Cardiac muscle cell (in vitro differentiated cells and primary cell): ENCODE data around the gene ARHGAP35. TPM values are rescaled to one million over a fixed set of nuclear protein-coding genes. Genes with fewer than 3 reads are reported as not detected.

Experiments
- DNase-seq, 2 donors: peaks; one replicate each; pipeline versions ENCODE4 v3.0.0 to v3.0.0-alpha.2; 2010 to 2017; ENCODE audit warnings: low read depth in 1 of 2, low spot score in 1 of 2
- H3K27ac ChIP-seq: fragments of 200-600 bp; sonication (generic); 2 replicates; pipeline ENCODE4 v1.5.1; 2016
- H3K27me3 ChIP-seq: fragments of 200-600 bp; sonication (generic); 2 replicates; pipeline ENCODE4 v1.6.0; 2016; ENCODE audit warnings: control low read depth
- H3K36me3 ChIP-seq: fragments of 200-600 bp; sonication (generic); 2 replicates; pipeline ENCODE4 v1.5.1; 2016; ENCODE audit warnings: control low read depth
- H3K4me1 ChIP-seq: fragments of 200-600 bp; sonication (generic); 2 replicates; pipeline ENCODE4 v1.8.1; 2017; ENCODE audit warnings: low read depth, mild to moderate bottlenecking, mixed run types
- H3K4me3 ChIP-seq: fragments of 200-600 bp; sonication (generic); 2 replicates; pipeline ENCODE4 v1.5.1; 2016; ENCODE audit warnings: mild to moderate bottlenecking
- H3K9me3 ChIP-seq: fragments of 200-600 bp; sonication (generic); 2 replicates; pipeline ENCODE4 v1.5.1; 2017; ENCODE audit warnings: low read depth, mild to moderate bottlenecking, control low read depth
- polyA plus RNA-seq: library from polyadenylated mRNA; unstranded; fragments of >200 nt; fragmentation: Nextera tagmentation; extraction: Ambion mirVana; gene quantifications from 2 replicates; pipeline ENCODE4 v1.2.1, GENCODE V29; 2016
- total RNA-seq: library from RNA; depleted of rRNA; stranded (reverse); fragments of >200 nt; gene quantifications from 2 replicates; pipeline ENCODE4 v1.2.3, GENCODE V29; 2016
- TF ChIP-seq, protein P1 (sequence below): IDR thresholded peaks from 2 replicates; pipeline ENCODE4 v1.5.1; 2012; ENCODE audit warnings: low read depth, mild to moderate bottlenecking, low read length

Gene ARHGAP35
- total and polyA plus RNA-seq, 2 experiments from 2014 or later: 15.9 to 36.9 TPM

DNA sequence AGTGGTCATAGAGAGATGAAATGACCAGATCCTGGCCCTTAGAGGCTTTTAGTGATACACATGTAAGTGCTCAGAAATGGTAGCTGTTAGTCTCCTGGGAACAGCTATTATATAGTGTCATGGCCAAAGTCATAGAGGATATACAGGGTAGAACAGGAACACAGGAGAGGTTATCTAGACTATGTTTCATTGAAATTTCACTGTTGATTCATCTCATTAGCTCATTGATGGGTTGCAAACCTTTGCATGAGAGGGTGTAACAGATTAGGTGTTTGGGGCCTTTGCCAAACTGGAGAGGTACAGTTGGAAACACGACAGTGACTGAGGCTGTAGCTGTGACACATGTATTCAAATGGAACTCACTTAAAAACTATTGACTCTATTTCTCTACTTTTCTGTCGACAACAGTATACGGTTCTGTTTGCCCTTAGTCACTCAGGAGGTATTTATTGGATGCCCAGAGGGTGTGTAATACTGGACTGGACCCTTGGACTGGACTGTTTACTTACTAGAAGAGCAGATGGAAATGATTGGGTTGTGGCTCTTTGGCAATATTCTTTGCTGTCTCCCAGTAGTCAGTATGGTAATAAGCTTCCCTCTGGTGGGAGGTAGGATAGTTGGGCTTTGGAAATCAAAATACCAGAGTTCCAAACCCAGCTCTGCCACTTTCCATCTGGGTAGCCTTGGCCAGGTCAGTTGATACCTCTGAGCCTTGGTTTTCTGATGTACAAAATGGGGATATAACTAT lies 29.8 kb downstream of the ARHGAP35 start:
- no peaks in the 10 kb centered on the region for H3K27me3 ChIP-seq
- H3K9me3 ChIP-seq: no peaks in the 10 kb centered on the region
- TF ChIP-seq, protein P1, sequence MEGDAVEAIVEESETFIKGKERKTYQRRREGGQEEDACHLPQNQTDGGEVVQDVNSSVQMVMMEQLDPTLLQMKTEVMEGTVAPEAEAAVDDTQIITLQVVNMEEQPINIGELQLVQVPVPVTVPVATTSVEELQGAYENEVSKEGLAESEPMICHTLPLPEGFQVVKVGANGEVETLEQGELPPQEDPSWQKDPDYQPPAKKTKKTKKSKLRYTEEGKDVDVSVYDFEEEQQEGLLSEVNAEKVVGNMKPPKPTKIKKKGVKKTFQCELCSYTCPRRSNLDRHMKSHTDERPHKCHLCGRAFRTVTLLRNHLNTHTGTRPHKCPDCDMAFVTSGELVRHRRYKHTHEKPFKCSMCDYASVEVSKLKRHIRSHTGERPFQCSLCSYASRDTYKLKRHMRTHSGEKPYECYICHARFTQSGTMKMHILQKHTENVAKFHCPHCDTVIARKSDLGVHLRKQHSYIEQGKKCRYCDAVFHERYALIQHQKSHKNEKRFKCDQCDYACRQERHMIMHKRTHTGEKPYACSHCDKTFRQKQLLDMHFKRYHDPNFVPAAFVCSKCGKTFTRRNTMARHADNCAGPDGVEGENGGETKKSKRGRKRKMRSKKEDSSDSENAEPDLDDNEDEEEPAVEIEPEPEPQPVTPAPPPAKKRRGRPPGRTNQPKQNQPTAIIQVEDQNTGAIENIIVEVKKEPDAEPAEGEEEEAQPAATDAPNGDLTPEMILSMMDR: no peak
- no peaks in the 10 kb centered on the region for H3K36me3 ChIP-seq
- DNase-seq: peak in 1 of 2 donors; percentile 53
- peak overlapping the region; percentile 46 for H3K27ac ChIP-seq
- no peaks in the 10 kb centered on the region for H3K4me1 ChIP-seq
- no peak overlapping the region for H3K4me3 ChIP-seq

DNA sequence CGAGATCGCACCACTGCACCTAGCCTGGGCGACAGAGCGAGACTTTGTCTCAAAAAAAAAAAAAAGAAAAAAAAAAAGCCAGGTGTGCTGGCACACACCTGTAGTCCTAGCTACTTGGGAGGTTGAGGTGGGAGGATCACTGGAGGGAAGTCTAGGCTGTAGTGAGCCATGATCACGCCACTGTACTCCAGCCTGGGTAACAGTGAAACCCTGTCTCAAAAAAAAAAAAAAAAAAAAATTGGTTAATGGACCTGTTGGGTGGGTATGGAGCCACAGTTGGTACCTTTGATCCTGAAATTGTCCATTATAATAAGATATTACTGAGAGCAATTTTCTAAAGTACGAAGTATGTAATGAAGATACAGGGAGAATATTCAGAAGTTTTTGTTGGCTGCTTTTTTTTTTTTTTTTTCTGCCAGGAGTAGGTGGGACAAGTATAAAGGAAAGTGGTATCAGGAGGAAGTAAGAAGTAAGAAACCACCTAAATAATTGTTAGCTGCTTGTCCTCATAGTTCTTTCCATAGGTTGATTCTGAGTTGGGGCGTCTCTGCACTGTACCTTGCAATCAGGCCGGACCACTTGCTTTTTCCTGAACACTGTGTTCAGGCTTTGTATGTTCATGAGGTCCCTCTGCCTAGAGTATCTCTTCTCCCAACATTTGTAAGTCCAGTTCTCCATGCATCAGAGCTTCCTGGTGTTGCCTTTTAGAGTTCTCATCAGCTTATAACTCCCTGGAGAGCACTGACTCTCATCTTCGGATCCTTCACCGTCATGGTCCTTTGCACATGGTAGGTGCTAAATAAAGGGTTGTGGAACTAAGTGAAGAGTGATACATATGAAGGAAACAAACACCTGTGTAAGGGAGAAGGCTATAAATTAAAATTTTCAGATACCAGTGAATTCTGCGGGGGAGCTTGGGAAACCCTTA lies 31.7 kb downstream of the ARHGAP35 start:
- H3K36me3 ChIP-seq: no peaks in the 10 kb centered on the region
- no peak for DNase-seq
- no peaks in the 10 kb centered on the region for H3K9me3 ChIP-seq
- no peaks in the 10 kb centered on the region for H3K4me1 ChIP-seq
- H3K4me3 ChIP-seq: no peak overlapping the region
- H3K27me3 ChIP-seq: no peaks in the 10 kb centered on the region
- TF ChIP-seq, protein P1: no peak
- no peak overlapping the region for H3K27ac ChIP-seq

DNA sequence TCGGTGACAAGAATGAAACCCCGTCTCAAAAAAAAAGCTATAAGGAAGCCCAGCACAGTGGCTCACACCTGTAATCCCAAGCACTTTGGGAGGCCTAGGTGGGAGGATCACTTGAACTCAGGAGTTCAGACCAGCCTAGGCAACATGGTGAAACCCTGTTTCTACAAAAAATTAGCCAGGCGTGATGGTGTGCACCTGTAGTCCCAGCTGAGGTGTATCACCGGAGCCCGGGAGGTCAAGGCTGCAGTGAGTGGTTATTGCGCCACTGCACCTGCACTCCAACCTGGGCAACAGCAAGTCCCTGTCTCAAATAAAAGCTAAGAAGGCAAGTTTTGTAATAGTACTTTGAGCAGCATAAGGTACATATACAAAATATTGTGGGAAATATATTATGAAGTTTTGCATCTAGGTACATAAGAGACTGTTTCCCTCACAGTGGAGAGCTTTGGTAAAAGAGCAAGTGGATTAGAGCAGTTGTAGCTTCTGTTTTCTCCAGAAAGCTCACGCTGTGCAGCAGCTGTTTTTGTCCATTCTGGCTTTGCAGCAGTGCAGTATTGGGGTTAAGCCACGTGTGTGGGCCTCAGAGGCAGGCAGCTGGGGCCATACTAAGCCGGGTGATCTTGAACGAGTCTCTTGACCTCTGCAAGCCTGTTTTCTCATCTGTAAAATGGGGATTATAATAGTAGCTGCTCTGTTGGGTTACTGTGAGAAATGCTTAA lies 35.4 kb downstream of the ARHGAP35 start:
- no peak for DNase-seq

DNA sequence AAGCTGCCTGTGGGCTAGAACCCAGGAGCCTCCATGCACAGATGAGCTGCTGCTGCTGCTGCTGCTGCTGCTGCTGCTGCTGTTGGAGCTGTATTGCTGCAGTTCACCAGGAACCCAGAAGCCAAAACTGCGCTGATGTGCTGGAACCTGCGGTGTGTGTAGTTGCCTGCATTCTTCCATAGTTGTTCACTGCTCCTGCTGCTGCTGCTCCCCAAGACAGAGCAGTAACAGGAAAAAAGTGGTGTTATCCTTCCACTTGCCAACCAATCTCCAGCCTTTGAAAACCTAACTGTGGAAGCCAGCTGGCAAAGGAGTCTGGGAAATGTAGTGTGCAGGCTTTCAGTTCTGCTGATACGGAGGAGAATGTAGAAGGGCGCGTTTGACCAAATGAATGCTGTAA lies 37.9 kb downstream of the ARHGAP35 start:
- peaks cover 33% of the 10 kb centered on the region for H3K4me1 ChIP-seq
- no peaks in the 10 kb centered on the region for H3K9me3 ChIP-seq
- peak overlapping the region; percentile 13 for H3K27ac ChIP-seq
- H3K27me3 ChIP-seq: no peaks in the 10 kb centered on the region
- DNase-seq: peak; percentile 21 to 80
- H3K4me3 ChIP-seq: no peak overlapping the region
- no peaks in the 10 kb centered on the region for H3K36me3 ChIP-seq
- TF ChIP-seq, protein P1: no peak

More for the DNA sequence above, 35.4 kb downstream of the ARHGAP35 start:
- no peaks in the 10 kb centered on the region for H3K36me3 ChIP-seq
- no peaks in the 10 kb centered on the region for H3K9me3 ChIP-seq
- TF ChIP-seq, protein P1: no peak
- peaks cover 8% of the 10 kb centered on the region for H3K4me1 ChIP-seq
- H3K4me3 ChIP-seq: no peak overlapping the region
- no peaks in the 10 kb centered on the region for H3K27me3 ChIP-seq
- no peak overlapping the region for H3K27ac ChIP-seq

DNA sequence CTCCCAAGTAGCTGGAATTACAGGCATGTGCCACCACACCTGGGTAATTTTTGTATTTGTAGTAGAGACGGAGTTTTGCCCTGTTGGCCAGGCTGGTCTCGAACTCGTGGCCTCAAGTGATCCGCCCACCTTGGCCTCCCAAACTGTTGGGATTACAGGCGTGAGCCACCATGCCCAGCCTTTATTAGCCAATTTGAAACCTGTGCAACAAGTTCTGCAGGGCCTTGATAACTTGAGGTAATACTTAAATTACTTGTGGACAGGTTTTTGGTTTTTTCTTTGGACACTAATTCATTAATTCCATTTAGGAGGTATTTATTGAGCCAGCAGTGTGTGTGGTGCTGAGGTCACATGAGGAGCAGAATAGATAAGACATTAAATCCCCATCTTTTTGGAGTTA lies 39.5 kb downstream of the ARHGAP35 start:
- H3K36me3 ChIP-seq: no peaks in the 10 kb centered on the region
- no peaks in the 10 kb centered on the region for H3K9me3 ChIP-seq
- TF ChIP-seq, protein P1: no peak
- no peak overlapping the region for H3K4me3 ChIP-seq
- H3K27ac ChIP-seq: no peak overlapping the region
- no peak for DNase-seq
- H3K27me3 ChIP-seq: no peaks in the 10 kb centered on the region
- peaks cover 47% of the 10 kb centered on the region for H3K4me1 ChIP-seq
